Upper lobe of left lung (tissue), 6 donors: ENCODE data around the gene COG5. TPM values are rescaled to one million over a fixed set of nuclear protein-coding genes. Genes with fewer than 3 reads are reported as not detected.

ENCODE experiments used
- ATAC-seq, 2 donors: fragments of 200-7000 bp; cut with Tn5 transposase; one replicate each; pipeline ENCODE4 v1.9.1; 2022; ENCODE audit warnings: mild to moderate bottlenecking in 2 of 2, moderate library complexity in 2 of 2; ENCODE audit not compliant: low FRiP score in 2 of 2
- DNase-seq, 2 donors: peaks; one replicate each; pipeline ENCODE4 v3.0.0-alpha.2; 2019 to 2020
- H3K27ac ChIP-seq, 4 donors: fragments of 200-600 bp; sonication (generic); one replicate each; pipeline ENCODE4 v1.5.1; 2016 to 2019
- H3K27me3 ChIP-seq, 4 donors: fragments of 200-600 bp; sonication (generic); one replicate each; pipeline ENCODE4 v1.5.1; 2017 to 2019
- H3K36me3 ChIP-seq, 4 donors: fragments of 200-600 bp; sonication (generic); one replicate each; pipeline ENCODE4 v1.5.1; 2016 to 2019
- H3K4me1 ChIP-seq, 4 donors: fragments of 200-600 bp; sonication (generic); one replicate each; pipeline ENCODE4 v1.5.1; 2018 to 2019
- H3K4me3 ChIP-seq, 4 donors: fragments of 200-600 bp; sonication (generic); one replicate each; pipeline ENCODE4 v1.5.1; 2017 to 2019; ENCODE audit warnings: mild to moderate bottlenecking in 2 of 4, moderate library complexity in 1 of 4
- H3K9me3 ChIP-seq, 4 donors: fragments of 200-600 bp; sonication (generic); one replicate each; pipeline ENCODE4 v1.5.1; 2018 to 2019
- CTCF ChIP-seq, 6 experiments: fragments of 450-650 bp in 4 of 6; fragments of 200-600 bp in 2 of 6; sonication (generic) in 2 of 6; IDR thresholded peaks; one replicate each; pipeline ENCODE4 v1.5.1; 2016 to 2019; ENCODE audit warnings: antibody characterized with exemption in 6 of 6
- EP300 ChIP-seq, 4 donors: sonication (generic); formaldehyde crosslinking; IDR thresholded peaks; one replicate each; pipeline ENCODE4 v1.5.1; 2017; ENCODE audit warnings: antibody characterized with exemption in 4 of 4, control low read depth in 2 of 4
- POLR2A ChIP-seq, 4 donors: fragments of 450-650 bp; IDR thresholded peaks; one replicate each; pipeline ENCODE4 v1.5.1; 2016 to 2017; ENCODE audit warnings: antibody characterized with exemption in 4 of 4, mild to moderate bottlenecking in 2 of 4
- POLR2AphosphoS5 ChIP-seq, 2 donors: sonication (generic); formaldehyde crosslinking; IDR thresholded peaks; one replicate each; pipeline ENCODE4 v1.5.1; 2017; ENCODE audit warnings: antibody characterized with exemption in 2 of 2
- WGBS, 2 donors: methylation state at CpG; one replicate each; pipeline ENCODE4 v1.1.5; 2017 to 2018; 5-methylcytosine and 5-hydroxymethylcytosine counted together
- total RNA-seq, 6 donors: library from RNA; depleted of rRNA in 4 of 6; stranded (reverse); fragments of >200 nt in 4 of 6; gene quantifications; one replicate each; pipeline versions ENCODE4 v1.1.0 to v1.2.1, GENCODE V29; 2016 to 2021
- donor health status: DM: no; HTN: no; CAD: no; lungs with moderate emphysema.
- donor health status: DM: no; HTN: yes; CAD: no; lungs with severe emphysema.

The COG5 gene
- total RNA-seq, 6 donors from 2014 or later = 31.6 to 88.0 (median 50.5) TPM

GRCh38 chr7:107597582-107597916 lies 33.8 kb upstream of the COG5 start:
- TF ChIP-seq POLR2AphosphoS5 (IDR thresholded peaks at IDR 0.05) (no peak), EP300 (IDR thresholded peaks at IDR 0.05) (no peak), CTCF (IDR thresholded peaks at IDR 0.05) (no peak), POLR2A (IDR thresholded peaks at IDR 0.05) (no peak)
- H3K27me3 ChIP-seq = no peaks in the 10 kb centered on the region
- H3K4me1 ChIP-seq = peaks cover 0 to 9% (median 4%) of the 10 kb centered on the region in 4 donors
- DNase-seq = no peak
- WGBS, 2 donors = 84 to 90% methylated on average over 1 of the region's 1 CpG
- no peak overlapping the region for H3K4me3 ChIP-seq
- H3K36me3 ChIP-seq = peaks cover 0 to 64% (median 14%) of the 10 kb centered on the region in 4 donors
- ATAC-seq = no peak
- H3K27ac ChIP-seq = no peak overlapping the region
- H3K9me3 ChIP-seq = no peaks in the 10 kb centered on the region

- DNase-seq (no peak), ATAC-seq (no peak)
- Histone ChIP-seq H3K9me3 (no peaks in the 10 kb centered on the region), H3K4me1 (peaks cover 0 to 9% (median 4%) of the 10 kb centered on the region in 4 donors), H3K4me3 (no peak overlapping the region), H3K27me3 (no peaks in the 10 kb centered on the region), H3K27ac (no peak overlapping the region), H3K36me3 (peaks cover 0 to 59% (median 14%) of the 10 kb centered on the region in 4 donors)
- WGBS, 2 donors = 80 to 87% methylated on average over 5 of the region's 5 CpGs
- TF ChIP-seq EP300 (IDR thresholded peaks at IDR 0.05) (no peak), CTCF (IDR thresholded peaks at IDR 0.05) (no peak), POLR2AphosphoS5 (IDR thresholded peaks at IDR 0.05) (no peak), POLR2A (IDR thresholded peaks at IDR 0.05) (no peak)
Measured at GRCh38 chr7:107596881-107597581, 33.3 kb upstream of the COG5 start.

- Histone ChIP-seq H3K36me3 (peaks cover 0 to 41% (median 9%) of the 10 kb centered on the region in 4 donors), H3K9me3 (no peaks in the 10 kb centered on the region), H3K4me3 (no peak overlapping the region), H3K27ac (peak overlapping the region in 3 of 4 donors; percentile 1 to 48 (median 33)), H3K27me3 (no peaks in the 10 kb centered on the region), H3K4me1 (peaks cover 0 to 9% (median 4%) of the 10 kb centered on the region in 4 donors)
- DNase-seq = no peak
- no peak for ATAC-seq
- WGBS, 2 donors = 47 to 72% methylated on average over 4 of the region's 4 CpGs
- peak in 1 of 4 donors; percentile 8 for TF ChIP-seq EP300 (IDR thresholded peaks at IDR 0.05)
- peak in 1 of 2 donors; percentile 43 for TF ChIP-seq POLR2AphosphoS5 (IDR thresholded peaks at IDR 0.05)
- TF ChIP-seq POLR2A (IDR thresholded peaks at IDR 0.05) = no peak
- no peak for TF ChIP-seq CTCF (IDR thresholded peaks at IDR 0.05)
Measured at GRCh38 chr7:107594961-107595737, 31.4 kb upstream of the COG5 start.

GRCh38 chr7:107593025-107593410 lies 29.3 kb upstream of the COG5 start:
- Histone ChIP-seq H3K4me3 (no peak overlapping the region), H3K27ac (no peak overlapping the region), H3K27me3 (no peaks in the 10 kb centered on the region), H3K9me3 (no peaks in the 10 kb centered on the region), H3K4me1 (peaks cover 0 to 9% (median 4%) of the 10 kb centered on the region in 4 donors), H3K36me3 (peaks cover 0 to 33% (median 7%) of the 10 kb centered on the region in 4 donors)
- no peak for DNase-seq
- no peak for ATAC-seq
- TF ChIP-seq CTCF (IDR thresholded peaks at IDR 0.05) = no peak
- no peak for TF ChIP-seq POLR2A (IDR thresholded peaks at IDR 0.05)
- TF ChIP-seq EP300 (IDR thresholded peaks at IDR 0.05) = no peak
- TF ChIP-seq POLR2AphosphoS5 (IDR thresholded peaks at IDR 0.05) = no peak
- 72 to 85% methylated on average over 1 of the region's 1 CpG for WGBS, 2 donors
